Body of pancreas (tissue), 4 donors: ENCODE measurements around the gene GARNL3. TPM values are rescaled to one million over a fixed set of nuclear protein-coding genes. Genes with fewer than 3 reads are reported as not detected.

Source experiments
- ATAC-seq: fragments of 150-250 bp; one replicate; pipeline ENCODE4 v1.9.1; 2016
- DNase-seq, 4 donors: peaks; one replicate each; pipeline ENCODE4 v3.0.0-alpha.2; 2019
- H3K27ac ChIP-seq, 4 donors: fragments of 200-600 bp; sonication (generic); 1 replicate in 3 of 4; 2 replicates in 1 of 4; pipeline versions ENCODE4 v1.5.1 to v1.6.1; 2016 to 2019; ENCODE audit warnings: mild to moderate bottlenecking in 1 of 4, mixed read lengths in 1 of 4, moderate library complexity in 1 of 4
- H3K27me3 ChIP-seq, 2 donors: fragments of 200-600 bp; sonication (generic); one replicate each; pipeline ENCODE4 v1.6.0; 2016; ENCODE audit warnings: mild to moderate bottlenecking in 1 of 2
- H3K36me3 ChIP-seq, 2 donors: fragments of 200-600 bp; sonication (generic); replicated peaks in 1 of 2; 2 replicates each; pipeline ENCODE4 v1.5.1; 2016; ENCODE audit warnings: low read depth in 2 of 2; ENCODE audit not compliant: insufficient read depth in 1 of 2
- H3K4me1 ChIP-seq: fragments of 200-600 bp; sonication (generic); one replicate; pipeline ENCODE4 v1.6.0; 2016
- H3K4me3 ChIP-seq, 2 donors: fragments of 200-600 bp; sonication (generic); 1 replicate in 1 of 2; 2 replicates in 1 of 2; pipeline ENCODE4 v1.5.1; 2016 to 2019
- H3K9me3 ChIP-seq, 3 donors: fragments of 200-600 bp; sonication (generic); 1 replicate in 2 of 3; 2 replicates in 1 of 3; pipeline ENCODE4 v1.5.1; 2016
- CTCF ChIP-seq, 7 experiments: fragments of 450-650 bp in 4 of 7; fragments of 200-600 bp in 3 of 7; sonication (generic) in 3 of 7; IDR thresholded peaks; one replicate each; pipeline ENCODE4 v1.5.1; 2016 to 2019; ENCODE audit warnings: antibody characterized with exemption in 7 of 7
- POLR2A ChIP-seq, 3 donors: fragments of 450-650 bp; IDR thresholded peaks; one replicate each; pipeline ENCODE4 v1.6.1; 2016; ENCODE audit warnings: antibody characterized with exemption in 3 of 3, mild to moderate bottlenecking in 2 of 3
- WGBS, 2 donors: methylation state at CpG; one replicate each; pipeline ENCODE4 v1.1.5; 2017; 5-methylcytosine and 5-hydroxymethylcytosine counted together
- intact Hi-C: fragments of 100-400 bp; cut with DNase I; formaldehyde crosslinking; loops from one replicate; pipeline ENCODE4 v1.15.1; 2023
- total RNA-seq, 2 donors: library from RNA; depleted of rRNA; stranded (reverse); fragments of >200 nt; gene quantifications; one replicate each; pipeline ENCODE4 v1.1.0, GENCODE V29; 2016

Gene GARNL3
- total RNA-seq, 2 donors from 2014 or later: 5.9 to 23.6 TPM

GRCh38 chr9:127430415-127430814 lies 165.8 kb downstream of the GARNL3 start:
- Histone ChIP-seq H3K36me3 (peaks cover 12 to 16% of the 10 kb centered on the region in 2 donors), H3K4me3 (no peak overlapping the region), H3K27ac (no peak overlapping the region), H3K27me3 (no peaks in the 10 kb centered on the region), H3K4me1 (peaks cover 12% of the 10 kb centered on the region), H3K9me3 (no peaks in the 10 kb centered on the region)
- intact Hi-C loops: no loop called here
- ATAC-seq (no peak), DNase-seq (no peak)
- TF ChIP-seq POLR2A (IDR thresholded peaks at IDR 0.05) (no peak), CTCF (IDR thresholded peaks at IDR 0.05) (no peak)
- 90 to 91% methylated on average over 8 of the region's 8 CpGs for WGBS, 2 donors

- 88 to 89% methylated on average over 11 to 12 of the region's 12 CpGs for WGBS, 2 donors
- H3K27ac ChIP-seq: no peak overlapping the region
- H3K27me3 ChIP-seq: no peaks in the 10 kb centered on the region
- H3K4me3 ChIP-seq: no peak overlapping the region
- no peaks in the 10 kb centered on the region for H3K4me1 ChIP-seq
- peaks cover 31 to 44% of the 10 kb centered on the region in 2 donors for H3K36me3 ChIP-seq
- no peak for DNase-seq
- intact Hi-C loops: no loop called here
- no peak for TF ChIP-seq CTCF (IDR thresholded peaks at IDR 0.05)
- TF ChIP-seq POLR2A (IDR thresholded peaks at IDR 0.05): no peak
- H3K9me3 ChIP-seq: no peaks in the 10 kb centered on the region
- no peak for ATAC-seq
Measured at GRCh38 chr9:127437497-127438264, 173.1 kb downstream of the GARNL3 start.

GRCh38 chr9:127438394-127438793 lies 173.8 kb downstream of the GARNL3 start:
- no peaks in the 10 kb centered on the region for H3K27me3 ChIP-seq
- H3K4me1 ChIP-seq: no peaks in the 10 kb centered on the region
- 94% methylated on average over 9 of the region's 9 CpGs for WGBS, 2 donors
- peaks cover 27 to 46% of the 10 kb centered on the region in 2 donors for H3K36me3 ChIP-seq
- intact Hi-C loops: no loop called here
- no peak for DNase-seq
- H3K4me3 ChIP-seq: no peak overlapping the region
- H3K27ac ChIP-seq: no peak overlapping the region
- ATAC-seq: no peak
- TF ChIP-seq POLR2A (IDR thresholded peaks at IDR 0.05): no peak
- no peak for TF ChIP-seq CTCF (IDR thresholded peaks at IDR 0.05)
- H3K9me3 ChIP-seq: no peaks in the 10 kb centered on the region

Other genes starting within 250 kb of the GARNL3 start
- 1 to 10 TPM; 3.1 to 7.6 TPM for gene ANGPTL2, start 142.1 kb upstream of the GARNL3 start, total RNA-seq
- 10 to 100 TPM; 10.9 to 18.2 TPM for gene SLC2A8, start 132.4 kb downstream of the GARNL3 start, total RNA-seq
- 10 to 100 TPM in 1 of 2 donors, 1 to 10 TPM in 1; 4.7 to 11.5 TPM for gene ZNF79, start 159.6 kb downstream of the GARNL3 start, total RNA-seq
- gene RPL12, start 186.6 kb downstream of the GARNL3 start, total RNA-seq: 1,000 to 10,000 TPM in 1 of 2 donors, 100 to 1,000 TPM in 1; 994 to 1,261 TPM
- 10 to 100 TPM in 1 of 2 donors, 1 to 10 TPM in 1; 9.6 to 26.0 TPM for gene LRSAM1, start 186.7 kb downstream of the GARNL3 start, total RNA-seq